DOHH2 (cell line): Measurements from ENCODE around the gene MAML1.

Source experiments
- H3F3A ChIP-seq: fragments of 200-600 bp; sonication (generic), shearing (Covaris generic); 2 replicates; pipeline ENCODE4 v1.6.0; 2016; ENCODE audit warnings: antibody characterized with exemption, mild to moderate bottlenecking; ENCODE audit not compliant: control insufficient read depth, insufficient read depth
- H3K27ac ChIP-seq: fragments of 200-600 bp; sonication (generic); 2 replicates; pipeline ENCODE4 v1.5.1; 2014; ENCODE audit warnings: low read depth, mild to moderate bottlenecking, low read length, moderate library complexity
- H3K27me3 ChIP-seq: fragments of 200-600 bp; sonication (generic); 2 replicates; pipeline ENCODE4 v1.6.1; 2014; ENCODE audit warnings: mild to moderate bottlenecking, low read length, mixed read lengths; ENCODE audit not compliant: control insufficient read depth
- H3K36me3 ChIP-seq: fragments of 200-600 bp; sonication (generic); 2 replicates; pipeline ENCODE4 v1.6.1; 2014; ENCODE audit warnings: mild to moderate bottlenecking, low read length, moderate library complexity, mixed read lengths; ENCODE audit not compliant: control insufficient read depth
- H3K4me1 ChIP-seq: fragments of 200-600 bp; sonication (generic); 2 replicates; pipeline ENCODE4 v1.6.1; 2014; ENCODE audit warnings: mild to moderate bottlenecking, low read length, mixed read lengths; ENCODE audit not compliant: control insufficient read depth
- H3K4me2 ChIP-seq: fragments of 200-600 bp; sonication (generic); 2 replicates; pipeline ENCODE4 v1.6.0; 2014; ENCODE audit warnings: mild to moderate bottlenecking, low read length, moderate library complexity
- H3K4me3 ChIP-seq: fragments of 200-600 bp; sonication (generic); 2 replicates; pipeline ENCODE4 v1.5.1; 2014; ENCODE audit warnings: mild to moderate bottlenecking, low read length, mixed read lengths
- H3K79me2 ChIP-seq: fragments of 200-600 bp; sonication (generic); 2 replicates; pipeline ENCODE4 v1.6.1; 2014; ENCODE audit warnings: mild to moderate bottlenecking, low read length, mixed read lengths; ENCODE audit not compliant: control insufficient read depth
- H3K9me2 ChIP-seq: fragments of 200-600 bp; sonication (generic); replicated peaks from 2 replicates; pipeline ENCODE4 v1.6.1; 2014; ENCODE audit warnings: mild to moderate bottlenecking, low read length, mixed read lengths; ENCODE audit not compliant: control insufficient read depth
- H3K9me3 ChIP-seq: fragments of 200-600 bp; sonication (generic); 2 replicates; pipeline ENCODE4 v1.6.1; 2014; ENCODE audit warnings: antibody characterized with exemption, low read length, mixed read lengths; ENCODE audit not compliant: control insufficient read depth, insufficient read depth
- H4K20me1 ChIP-seq: fragments of 200-600 bp; sonication (generic); 2 replicates; pipeline ENCODE4 v1.6.0; 2014; ENCODE audit warnings: low read depth, mild to moderate bottlenecking, antibody characterized with exemption, low read length, moderate library complexity; ENCODE audit not compliant: control insufficient read depth, insufficient read depth
- CTCF ChIP-seq: fragments of 200-600 bp; sonication (generic); IDR thresholded peaks from one replicate; pipeline ENCODE4 v1.5.1; 2014; ENCODE audit warnings: antibody characterized with exemption, mild to moderate bottlenecking, low read depth, low read length; ENCODE audit not compliant: poor library complexity, severe bottlenecking
- EZH2phosphoT487 ChIP-seq: fragments of 200-600 bp; sonication (generic); IDR thresholded peaks from 2 replicates; pipeline ENCODE4 v1.6.1; 2017; ENCODE audit warnings: borderline replicate concordance, mild to moderate bottlenecking, antibody characterized with exemption, low read length, moderate library complexity, mixed read lengths

MAML1 gene

GRCh38 chr5:179776411-179776938 lies 43.9 kb downstream of the MAML1 start:
- no peak for TF ChIP-seq CTCF
- no peak for TF ChIP-seq EZH2phosphoT487
- Histone ChIP-seq H3K4me2 (no peak overlapping the region), H3K27me3 (no peaks in the 10 kb centered on the region)

GRCh38 chr5:179777456-179777855 lies 44.8 kb downstream of the MAML1 start:
- peaks cover 49% of the 10 kb centered on the region for H3K36me3 ChIP-seq
- peaks cover 4% of the 10 kb centered on the region; the same call in 1 of the 2 replicates for H3F3A ChIP-seq

More at GRCh38 chr5:179776411-179776938, 43.9 kb downstream of the MAML1 start:
- Histone ChIP-seq H3K9me2 (no peaks in the 10 kb centered on the region), H3K79me2 (no peaks in the 10 kb centered on the region), H3K36me3 (peaks cover 57% of the 10 kb centered on the region), H3K4me1 (no peaks in the 10 kb centered on the region), H3K4me3 (no peak overlapping the region), H3K9me3 (no peaks in the 10 kb centered on the region), H3F3A (peaks cover 4% of the 10 kb centered on the region; the same call in 1 of the 2 replicates), H4K20me1 (no peaks in the 10 kb centered on the region; the same call in 1 of the 2 replicates), H3K27ac (no peak overlapping the region)

DNA sequence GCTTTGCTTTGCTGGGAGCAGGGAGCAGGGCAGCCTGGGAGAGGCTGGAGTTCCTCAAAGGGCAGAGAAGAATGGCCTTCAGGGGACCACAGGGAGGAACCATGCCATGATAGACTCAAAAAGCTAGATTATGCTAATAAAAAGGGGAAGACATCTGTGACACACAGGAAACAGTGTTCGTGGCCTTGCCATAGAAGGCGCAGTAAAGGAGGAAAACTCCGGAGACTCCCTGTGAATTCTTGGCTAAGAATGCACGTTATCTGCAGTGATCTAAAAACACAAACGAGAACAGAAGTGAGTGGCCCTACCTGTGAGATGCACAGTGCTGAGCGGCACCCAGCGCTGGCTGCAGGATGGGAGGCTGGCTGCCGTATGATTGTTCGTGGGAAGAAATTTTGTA lies 45.3 kb downstream of the MAML1 start:
- no peak overlapping the region for H3K4me3 ChIP-seq
- no peaks in the 10 kb centered on the region for H3K79me2 ChIP-seq
- H3K36me3 ChIP-seq, result peaks cover 46% of the 10 kb centered on the region
- H3K27ac ChIP-seq, result no peak overlapping the region
- TF ChIP-seq EZH2phosphoT487, result no peak
- no peak for TF ChIP-seq CTCF
- H3K4me2 ChIP-seq, result no peak overlapping the region
- no peaks in the 10 kb centered on the region for H3K4me1 ChIP-seq
- no peaks in the 10 kb centered on the region; the same call in 1 of the 2 replicates for H4K20me1 ChIP-seq
- no peaks in the 10 kb centered on the region for H3K9me2 ChIP-seq
- peaks cover 4% of the 10 kb centered on the region; the same call in 1 of the 2 replicates for H3F3A ChIP-seq
- H3K9me3 ChIP-seq, result no peaks in the 10 kb centered on the region
- H3K27me3 ChIP-seq, result no peaks in the 10 kb centered on the region

More at GRCh38 chr5:179777456-179777855, 44.8 kb downstream of the MAML1 start:
- H3K9me2 ChIP-seq, result no peaks in the 10 kb centered on the region
- TF ChIP-seq EZH2phosphoT487 (no peak), CTCF (no peak)
- no peaks in the 10 kb centered on the region for H3K4me1 ChIP-seq
- H4K20me1 ChIP-seq, result no peaks in the 10 kb centered on the region; the same call in 1 of the 2 replicates
- H3K27me3 ChIP-seq, result no peaks in the 10 kb centered on the region
- H3K9me3 ChIP-seq, result no peaks in the 10 kb centered on the region
- H3K79me2 ChIP-seq, result no peaks in the 10 kb centered on the region
- H3K4me3 ChIP-seq, result no peak overlapping the region
- no peak overlapping the region for H3K4me2 ChIP-seq
- no peak overlapping the region for H3K27ac ChIP-seq
